Left lung (tissue), 10 donors: ENCODE measurements around the gene B4GALNT4. TPM values are rescaled to one million over a fixed set of nuclear protein-coding genes. Genes with fewer than 3 reads are reported as not detected.
"Not testable (repeated sequence)": the region's sequence is repeated elsewhere in the genome, so short reads cannot be mapped to it uniquely, and the experiment has no call there.

Experiments
- ATAC-seq: fragments of 200-7000 bp; cut with Tn5 transposase; one replicate; pipeline ENCODE4 v1.9.1; 2020; ENCODE audit warnings: moderate library complexity
- DNase-seq, 4 donors: peaks; one replicate each; pipeline ENCODE4 v3.0.0-alpha.2; 2013 to 2020
- H3K27ac ChIP-seq, 2 donors: fragments of 200-600 bp; sonication (generic) in 1 of 2; one replicate each; pipeline versions ENCODE4 v1.5.0 to v1.8.0; 2020 to 2021
- H3K27me3 ChIP-seq, 2 donors: fragments of 200-600 bp; sonication (generic) in 1 of 2; one replicate each; pipeline versions ENCODE4 v1.5.0 to v1.8.0; 2020 to 2021
- H3K36me3 ChIP-seq, 2 donors: fragments of 200-600 bp; sonication (generic) in 1 of 2; one replicate each; pipeline versions ENCODE4 v1.5.0 to v1.8.0; 2020 to 2021
- H3K4me1 ChIP-seq, 2 donors: fragments of 200-600 bp; one replicate each; pipeline ENCODE4 v1.8.0; 2021
- H3K4me3 ChIP-seq, 2 donors: fragments of 200-600 bp; sonication (generic) in 1 of 2; one replicate each; pipeline versions ENCODE4 v1.5.0 to v1.8.0; 2020 to 2021; ENCODE audit warnings: mild to moderate bottlenecking in 1 of 2
- H3K9me3 ChIP-seq, 2 donors: fragments of 200-600 bp; sonication (generic) in 1 of 2; one replicate each; pipeline versions ENCODE4 v1.5.0 to v1.8.0; 2020 to 2021
- intact Hi-C, 2 donors: fragments of 100-400 bp; cut with DNase I; formaldehyde crosslinking; loops; one replicate each; pipeline versions ENCODE4 v1.11.2 to v1.14.2; 2022
- polyA plus RNA-seq, 6 donors: library from polyadenylated mRNA; unstranded; fragments of 120-200 nt; gene quantifications; one replicate each; pipeline ENCODE4 v1.2.1, GENCODE V29; 2013; ENCODE audit not compliant: insufficient read length in 6 of 6
- total RNA-seq, 2 donors: library from RNA; stranded (reverse); fragmentation: NEBNext Ultra II Directional; extraction: Animal tissue kit (Norgen Biotek cat#: 25700); gene quantifications; one replicate each; pipeline ENCODE4 v1.2.1, GENCODE V29; 2021
- TF ChIP-seq, protein P1 (sequence below), 2 donors: fragments of 200-600 bp; sonication (generic) in 1 of 2; IDR thresholded peaks; one replicate each; pipeline versions ENCODE4 v1.5.0 to v1.8.0; 2021; ENCODE audit warnings: antibody characterized with exemption in 2 of 2
- donor health status: DM: no; HTN: yes; CAD: no.
- donor health status: DM: no; HTN: no; CAD: no.

The B4GALNT4 gene
- total and polyA plus RNA-seq, 8 donors = 1.4 to 78.7 (median 52.4) TPM

DNA sequence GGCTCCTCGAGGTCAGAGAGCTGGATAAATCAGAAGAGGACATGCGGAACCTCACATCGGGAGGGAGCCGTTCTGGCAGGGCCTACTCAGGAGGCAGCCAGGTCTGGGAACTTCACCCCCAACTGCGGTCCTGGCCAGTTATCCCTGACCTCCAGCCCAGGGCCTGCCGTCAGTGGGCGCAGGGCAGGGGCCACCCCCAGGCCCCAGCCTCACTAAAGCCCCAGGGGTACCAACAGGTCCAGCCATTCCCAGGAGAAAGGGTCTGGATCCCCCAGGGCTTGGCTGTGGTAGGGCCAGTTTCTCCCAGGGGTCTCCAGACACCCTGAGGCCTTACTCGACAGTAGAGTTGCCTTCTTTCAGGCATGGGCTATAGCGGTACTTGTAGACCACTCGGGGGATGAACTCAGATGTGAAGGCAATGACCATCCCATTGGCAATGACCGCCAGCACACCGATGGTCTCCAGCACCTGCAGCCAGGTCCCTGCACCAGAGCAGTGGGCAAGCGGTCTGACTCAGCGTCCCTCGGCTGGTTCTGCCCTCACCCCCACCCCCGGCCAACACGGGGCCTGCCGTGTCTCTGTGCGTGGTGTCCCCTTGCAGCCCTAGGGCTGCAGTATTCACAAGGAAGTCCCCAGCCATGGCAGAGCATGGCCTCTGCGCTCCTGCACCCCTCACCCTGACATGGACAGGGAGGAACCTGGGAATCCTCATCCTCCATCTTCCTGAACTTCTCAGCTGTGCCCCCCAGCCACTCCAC is 50.1 kb downstream of the B4GALNT4 start:
- ATAC-seq (no peak), DNase-seq (peak in 1 of 4 donors; percentile 58)
- no peak overlapping the region for H3K4me3 ChIP-seq
- no peaks in the 10 kb centered on the region for H3K9me3 ChIP-seq
- peaks cover 0 to 40% of the 10 kb centered on the region in 2 donors for H3K27me3 ChIP-seq
- H3K4me1 ChIP-seq = peaks cover 5 to 29% of the 10 kb centered on the region in 2 donors
- H3K36me3 ChIP-seq = no peaks in the 10 kb centered on the region
- intact Hi-C loops = no loop called here
- TF ChIP-seq, protein P1, sequence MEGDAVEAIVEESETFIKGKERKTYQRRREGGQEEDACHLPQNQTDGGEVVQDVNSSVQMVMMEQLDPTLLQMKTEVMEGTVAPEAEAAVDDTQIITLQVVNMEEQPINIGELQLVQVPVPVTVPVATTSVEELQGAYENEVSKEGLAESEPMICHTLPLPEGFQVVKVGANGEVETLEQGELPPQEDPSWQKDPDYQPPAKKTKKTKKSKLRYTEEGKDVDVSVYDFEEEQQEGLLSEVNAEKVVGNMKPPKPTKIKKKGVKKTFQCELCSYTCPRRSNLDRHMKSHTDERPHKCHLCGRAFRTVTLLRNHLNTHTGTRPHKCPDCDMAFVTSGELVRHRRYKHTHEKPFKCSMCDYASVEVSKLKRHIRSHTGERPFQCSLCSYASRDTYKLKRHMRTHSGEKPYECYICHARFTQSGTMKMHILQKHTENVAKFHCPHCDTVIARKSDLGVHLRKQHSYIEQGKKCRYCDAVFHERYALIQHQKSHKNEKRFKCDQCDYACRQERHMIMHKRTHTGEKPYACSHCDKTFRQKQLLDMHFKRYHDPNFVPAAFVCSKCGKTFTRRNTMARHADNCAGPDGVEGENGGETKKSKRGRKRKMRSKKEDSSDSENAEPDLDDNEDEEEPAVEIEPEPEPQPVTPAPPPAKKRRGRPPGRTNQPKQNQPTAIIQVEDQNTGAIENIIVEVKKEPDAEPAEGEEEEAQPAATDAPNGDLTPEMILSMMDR (IDR thresholded peaks at IDR 0.05) = no peak
- H3K27ac ChIP-seq = no peak overlapping the region

DNA sequence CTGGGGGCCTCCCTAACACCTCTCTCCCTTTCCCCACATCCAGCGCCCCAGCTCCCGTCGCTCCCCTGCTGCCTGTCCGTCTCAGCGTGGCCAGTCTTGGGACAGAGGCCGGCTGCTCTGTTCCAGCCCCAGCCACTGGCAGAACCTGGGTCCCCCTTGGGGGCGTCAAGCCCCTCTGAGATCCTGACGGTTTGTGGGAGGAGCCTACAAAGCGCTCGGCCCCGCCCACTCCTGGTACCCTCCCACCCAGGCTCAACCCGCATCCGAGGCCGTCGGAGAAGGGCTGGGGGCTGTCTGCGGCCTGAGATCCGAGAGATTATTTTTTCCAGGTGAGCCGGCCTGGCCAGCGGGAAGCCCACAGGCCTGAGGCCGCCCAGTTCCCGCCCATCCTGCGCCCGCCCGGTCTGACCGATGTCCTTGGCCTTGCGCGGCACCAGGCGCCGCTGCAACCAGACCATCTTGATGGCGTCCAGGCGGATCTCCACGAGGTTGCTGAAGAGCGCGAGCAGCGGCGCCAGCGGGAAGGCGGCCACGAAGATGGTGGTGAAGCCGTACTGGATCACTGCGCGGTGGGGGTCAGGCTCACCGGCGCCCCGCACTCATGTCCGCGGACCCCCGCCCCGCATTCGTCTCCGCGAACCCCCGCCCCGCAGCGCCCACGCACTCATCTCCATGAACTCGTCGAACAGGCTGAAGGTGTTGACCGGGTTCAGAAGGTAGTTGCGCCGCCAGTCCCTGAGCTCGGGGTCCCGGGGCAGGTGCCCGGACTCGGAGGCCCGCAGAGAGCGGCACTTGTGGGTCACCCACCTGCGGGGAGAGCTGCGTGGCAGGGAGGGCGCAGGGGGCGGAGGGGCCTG is 51.0 kb downstream of the B4GALNT4 start:
- H3K36me3 ChIP-seq = no peaks in the 10 kb centered on the region
- no peaks in the 10 kb centered on the region for H3K9me3 ChIP-seq
- H3K4me3 ChIP-seq = no peak overlapping the region
- intact Hi-C loops = no loop called here
- TF ChIP-seq, protein P1 (IDR thresholded peaks at IDR 0.05) = no peak
- peaks cover 5 to 22% of the 10 kb centered on the region in 2 donors for H3K4me1 ChIP-seq
- H3K27ac ChIP-seq = no peak overlapping the region
- peaks cover 0 to 44% of the 10 kb centered on the region in 2 donors for H3K27me3 ChIP-seq
- DNase-seq = peak in 1 of 4 donors; percentile 75
- ATAC-seq = no peak

DNA sequence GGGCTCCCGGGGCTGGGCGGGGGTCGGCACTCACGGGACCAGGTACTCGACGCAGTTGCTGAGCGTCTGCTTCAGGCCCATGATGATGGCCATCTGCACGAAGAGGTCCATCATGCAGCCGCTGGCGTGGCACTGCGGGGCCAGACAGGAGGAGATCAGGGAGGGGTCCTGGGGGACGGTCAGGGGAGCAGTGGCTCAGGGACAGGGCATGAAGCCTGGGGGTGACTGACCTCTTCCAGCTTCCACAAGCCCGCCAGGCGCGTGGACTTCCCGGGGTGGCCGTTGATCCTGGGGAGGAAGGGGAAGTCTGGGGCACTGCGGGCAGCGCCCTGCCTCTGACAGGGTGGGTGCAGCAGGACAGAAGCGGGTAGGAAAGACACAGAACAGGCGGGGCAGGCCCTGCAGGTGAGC is 51.6 kb downstream of the B4GALNT4 start:
- peak in 1 of 4 donors; percentile 55 for DNase-seq
- H3K27me3 ChIP-seq = peaks cover 0 to 44% of the 10 kb centered on the region in 2 donors
- peaks cover 5 to 15% of the 10 kb centered on the region in 2 donors for H3K4me1 ChIP-seq
- H3K27ac ChIP-seq = no peak overlapping the region
- no peaks in the 10 kb centered on the region for H3K36me3 ChIP-seq
- no peak overlapping the region for H3K4me3 ChIP-seq
- TF ChIP-seq, protein P1 (IDR thresholded peaks at IDR 0.05) = no peak
- no peaks in the 10 kb centered on the region for H3K9me3 ChIP-seq
- intact Hi-C loops = no loop called here
- ATAC-seq = no peak

DNA sequence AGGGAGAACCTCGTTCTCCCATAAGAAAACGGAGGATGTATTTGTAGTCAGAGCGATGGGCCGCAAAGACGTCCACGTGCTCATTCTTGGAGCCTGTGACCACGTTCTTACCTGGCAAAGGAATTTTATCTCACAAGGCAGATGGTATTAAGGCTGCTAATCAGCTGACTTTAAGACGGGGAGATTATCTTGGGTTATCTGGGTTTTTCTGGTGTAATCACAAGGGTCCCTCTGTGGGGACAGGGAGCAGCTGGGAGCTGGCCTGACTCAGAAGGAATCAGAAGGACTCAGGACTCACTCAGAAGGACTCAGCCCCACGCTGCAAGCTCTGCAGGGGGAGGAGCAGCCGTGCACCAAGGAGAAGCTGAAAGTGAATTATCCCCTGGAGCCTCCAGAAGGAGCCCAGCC is 53.0 kb downstream of the B4GALNT4 start:
- peak in 1 of 4 donors; percentile 7 for DNase-seq
- intact Hi-C loops = no loop called here
- TF ChIP-seq, protein P1 (IDR thresholded peaks at IDR 0.05) = no peak

DNA sequence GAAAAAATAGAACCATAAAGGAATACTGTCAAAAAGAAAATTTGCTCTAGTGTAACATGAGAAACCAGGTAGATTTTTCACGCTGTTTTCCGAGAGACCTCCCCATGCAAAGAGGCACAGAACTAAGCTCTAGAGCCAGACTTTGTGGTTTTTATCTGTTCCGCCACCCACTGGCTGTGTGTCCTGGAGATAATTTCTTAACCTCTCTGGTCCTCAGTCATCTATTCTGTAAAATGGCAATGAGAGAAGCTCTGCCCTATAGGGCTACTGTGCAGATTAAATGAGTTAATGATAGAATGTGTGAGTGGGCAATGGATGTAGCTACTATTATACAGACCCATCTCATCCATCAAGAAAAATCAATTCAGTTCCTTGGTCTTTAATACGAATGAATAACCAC is 54.9 kb downstream of the B4GALNT4 start:
- Histone ChIP-seq H3K27ac (no peak overlapping the region), H3K36me3 (no peaks in the 10 kb centered on the region), H3K4me1 (no peaks in the 10 kb centered on the region), H3K4me3 (no peak overlapping the region), H3K27me3 (peaks cover 0 to 25% of the 10 kb centered on the region in 2 donors), H3K9me3 (no peaks in the 10 kb centered on the region)
- TF ChIP-seq, protein P1 (IDR thresholded peaks at IDR 0.05) = no peak
- DNase-seq (no peak), ATAC-seq (no peak)
- intact Hi-C loops = no loop called here

More for the DNA sequence above, 53.0 kb downstream of the B4GALNT4 start:
- H3K27me3 ChIP-seq = peaks cover 0 to 39% of the 10 kb centered on the region in 2 donors
- no peak for ATAC-seq
- peaks cover 5 to 6% of the 10 kb centered on the region in 2 donors for H3K4me1 ChIP-seq
- H3K36me3 ChIP-seq = no peaks in the 10 kb centered on the region
- H3K4me3 ChIP-seq = no peak overlapping the region
- H3K27ac ChIP-seq = no peak overlapping the region
- no peaks in the 10 kb centered on the region for H3K9me3 ChIP-seq

DNA sequence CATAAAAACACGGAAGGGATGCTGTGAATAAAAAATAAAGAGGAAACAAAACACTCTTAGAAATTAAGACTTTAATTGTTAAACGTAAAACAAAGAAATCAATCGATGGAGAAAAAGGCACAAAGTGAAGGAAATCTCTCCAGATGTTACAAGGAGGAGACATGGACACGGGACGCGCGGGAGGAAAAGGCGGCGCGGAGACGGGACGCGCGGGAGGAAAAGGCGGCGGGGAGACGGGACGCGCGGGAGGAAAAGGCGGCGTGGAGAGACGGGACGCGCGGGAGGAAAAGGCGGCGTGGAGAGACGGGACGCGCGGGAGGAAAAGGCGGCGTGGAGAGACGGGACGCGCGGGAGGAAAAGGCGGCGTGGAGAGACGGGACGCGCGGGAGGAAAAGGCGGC is 55.5 kb downstream of the B4GALNT4 start:
- ATAC-seq, H3K36me3 ChIP-seq, intact Hi-C loops, H3K4me3 ChIP-seq, H3K27ac ChIP-seq, H3K9me3 ChIP-seq, H3K4me1 ChIP-seq: not testable (repeated sequence)
- DNase-seq = peak in 1 of 4 donors; percentile 20
- H3K27me3 ChIP-seq = peaks cover 0 to 25% of the 10 kb centered on the region in 2 donors
